Effector memory CD4-positive, alpha-beta T cell (primary cell): ENCODE measurements around the gene APBB1IP.
A peak's percentile ranks its signal among the peaks of the same experiment; 100 is the strongest.
"Not testable (repeated sequence)": the region's sequence is repeated elsewhere in the genome, so short reads cannot be mapped to it uniquely, and the experiment has no call there.

Source experiments
- DNase-seq, 3 donors: peaks; one replicate each; pipeline ENCODE4 v3.0.0-alpha.2; 2020
- H3K27ac ChIP-seq: 2 replicates; pipeline ENCODE4 v1.7.0; 2013; ENCODE audit warnings: mild to moderate bottlenecking, low read length, moderate library complexity; ENCODE audit not compliant: insufficient read depth, poor library complexity, severe bottlenecking
- H3K27me3 ChIP-seq: replicated peaks from 2 replicates; pipeline ENCODE4 v1.7.0; 2013; ENCODE audit warnings: mild to moderate bottlenecking, low read length; ENCODE audit not compliant: insufficient read depth, control insufficient read depth, poor library complexity, severe bottlenecking
- H3K36me3 ChIP-seq: 2 replicates; pipeline ENCODE4 v1.7.0; 2013; ENCODE audit warnings: mild to moderate bottlenecking, low read length, moderate library complexity; ENCODE audit not compliant: control insufficient read depth, insufficient read depth
- H3K4me1 ChIP-seq: 2 replicates; pipeline ENCODE4 v1.7.0; 2013; ENCODE audit warnings: low read length, mild to moderate bottlenecking; ENCODE audit not compliant: control insufficient read depth, insufficient read depth, poor library complexity, severe bottlenecking
- H3K4me3 ChIP-seq: 2 replicates; pipeline ENCODE4 v1.7.0; 2013; ENCODE audit warnings: low read length, low read depth, mild to moderate bottlenecking; ENCODE audit not compliant: insufficient read depth, poor library complexity, severe bottlenecking
- H3K9me3 ChIP-seq: 2 replicates; pipeline ENCODE4 v1.7.0; 2013; ENCODE audit warnings: mild to moderate bottlenecking, low read length, moderate library complexity; ENCODE audit not compliant: control insufficient read depth

Gene APBB1IP

DNA sequence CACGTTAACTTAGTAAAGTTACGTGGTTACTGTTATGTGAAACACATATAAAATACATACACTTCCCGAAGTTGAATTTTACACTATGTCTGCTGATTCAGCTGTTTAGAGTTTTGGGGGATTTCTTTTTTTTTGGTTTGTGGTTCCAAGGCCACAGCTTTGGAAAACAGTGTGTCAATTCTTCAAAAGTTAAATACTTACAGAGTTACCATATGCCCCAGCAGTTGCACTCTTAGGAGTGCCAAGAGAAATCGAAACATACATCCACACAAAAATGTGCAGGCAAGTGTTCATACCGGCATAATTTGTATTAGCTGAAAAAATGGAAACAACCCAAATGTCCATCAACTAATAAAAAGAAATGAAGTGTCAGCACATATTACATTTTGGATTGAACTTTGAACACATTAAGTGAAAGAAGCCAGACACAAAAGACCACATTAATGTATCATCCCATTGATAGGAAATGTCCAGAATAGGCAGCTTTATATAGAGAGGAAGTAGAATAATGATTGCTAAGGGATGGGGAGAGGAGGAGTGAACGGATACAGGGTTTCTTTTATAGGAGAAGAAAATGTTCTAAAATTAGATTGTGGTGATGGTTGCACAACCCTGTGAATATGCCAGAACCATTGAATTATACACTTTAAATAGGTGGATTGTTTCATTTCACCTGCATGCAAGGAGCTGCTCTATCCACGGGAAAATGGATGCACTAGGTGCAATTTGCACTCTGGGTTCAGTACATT is 17.6 kb downstream of the APBB1IP start:
- Histone ChIP-seq H3K4me1 (peaks cover 43% of the 10 kb centered on the region), H3K4me3 (no peak overlapping the region), H3K9me3 (no peaks in the 10 kb centered on the region), H3K27me3 (no peaks in the 10 kb centered on the region), H3K36me3 (no peaks in the 10 kb centered on the region), H3K27ac (no peak overlapping the region)
- no peak for DNase-seq

DNA sequence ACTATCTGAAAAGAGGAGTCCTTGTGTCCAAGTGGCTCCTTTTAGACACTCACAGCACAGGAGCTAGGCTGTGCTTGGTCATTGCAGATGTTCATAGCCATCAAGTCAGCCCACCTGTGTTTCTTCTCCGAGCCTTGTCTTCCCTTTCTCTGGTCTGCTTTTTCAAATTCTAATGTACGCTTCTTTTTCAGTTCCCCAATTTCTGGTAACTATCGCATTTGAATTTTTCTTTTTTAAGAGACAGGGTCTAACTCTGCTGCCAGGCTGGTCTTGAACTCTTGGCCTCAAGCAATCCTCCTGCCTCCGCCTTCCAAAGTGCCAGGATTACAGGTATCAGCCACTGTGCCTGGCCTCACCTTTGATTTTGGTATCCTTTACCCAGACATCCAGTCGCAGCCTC is 18.9 kb downstream of the APBB1IP start:
- Histone ChIP-seq H3K27ac (peak overlapping the region; percentile 7), H3K4me3 (no peak overlapping the region), H3K4me1 (peaks cover 34% of the 10 kb centered on the region), H3K36me3 (no peaks in the 10 kb centered on the region), H3K9me3 (no peaks in the 10 kb centered on the region), H3K27me3 (no peaks in the 10 kb centered on the region)
- DNase-seq, result no peak

DNA sequence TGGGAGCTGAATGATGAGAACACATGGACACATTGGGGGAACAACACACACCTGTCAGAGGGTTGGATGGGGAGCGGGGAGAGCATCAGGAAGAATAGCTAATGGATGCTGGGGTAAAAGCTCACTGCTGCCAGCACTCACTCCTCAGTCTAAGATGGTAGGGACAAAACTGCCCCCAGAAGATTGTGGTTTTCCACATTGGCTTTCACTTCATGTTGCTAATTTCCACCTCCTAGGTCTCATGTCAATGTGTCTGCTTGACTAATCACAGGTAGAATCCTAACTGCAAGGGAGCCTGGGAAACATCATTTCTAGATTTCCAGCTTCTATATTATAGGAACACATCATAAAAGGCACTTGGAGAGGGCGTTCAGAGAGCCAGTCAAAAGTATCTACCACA is 22.6 kb downstream of the APBB1IP start:
- Histone ChIP-seq H3K27me3 (no peaks in the 10 kb centered on the region), H3K4me3 (no peak overlapping the region), H3K4me1 (peaks cover 17% of the 10 kb centered on the region), H3K9me3 (no peaks in the 10 kb centered on the region), H3K27ac (no peak overlapping the region), H3K36me3 (peaks cover 2% of the 10 kb centered on the region)
- DNase-seq, result no peak

- peaks cover 11% of the 10 kb centered on the region for H3K4me1 ChIP-seq
- no peak for DNase-seq
Measured at GRCh38 chr10:26463986-26464385, 25.8 kb downstream of the APBB1IP start.

DNA sequence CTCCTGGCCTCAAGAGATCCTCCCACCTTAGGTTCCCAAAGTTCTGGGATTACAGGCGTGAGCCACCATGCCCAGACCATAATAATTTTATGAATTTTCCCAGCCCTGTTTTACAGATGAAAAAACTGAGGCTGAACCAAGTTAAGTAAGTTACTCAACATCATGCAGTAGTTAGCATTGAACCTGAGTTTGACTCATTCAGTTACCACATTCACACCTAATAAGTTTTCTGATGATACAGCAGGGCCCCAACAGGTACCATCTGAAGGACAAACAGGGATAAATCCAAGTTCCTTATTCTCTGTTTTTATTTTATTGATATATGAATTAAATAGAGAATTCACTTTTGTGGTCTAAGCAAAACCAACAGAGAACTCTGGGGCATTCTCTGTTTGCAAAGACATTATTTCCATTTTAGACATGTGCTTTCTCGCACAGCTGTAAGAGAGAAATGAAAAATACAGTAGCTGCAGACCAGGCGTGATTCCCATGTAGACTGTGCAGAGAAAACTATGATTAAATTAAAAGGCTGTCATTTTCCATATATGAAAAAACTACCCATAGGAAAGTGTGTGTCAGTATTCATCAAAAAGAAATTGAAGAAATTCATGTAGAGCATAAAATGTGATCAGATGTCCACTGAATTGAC is 26.6 kb downstream of the APBB1IP start:
- no peak overlapping the region for H3K4me3 ChIP-seq
- H3K27ac ChIP-seq, result no peak overlapping the region
- H3K4me1 ChIP-seq, result peaks cover 17% of the 10 kb centered on the region
- no peak for DNase-seq
- no peaks in the 10 kb centered on the region for H3K27me3 ChIP-seq
- H3K9me3 ChIP-seq, result no peaks in the 10 kb centered on the region
- peaks cover 9% of the 10 kb centered on the region for H3K36me3 ChIP-seq

More at GRCh38 chr10:26463986-26464385, 25.8 kb downstream of the APBB1IP start:
- Histone ChIP-seq H3K27me3 (no peaks in the 10 kb centered on the region), H3K9me3 (no peaks in the 10 kb centered on the region), H3K27ac (no peak overlapping the region), H3K36me3 (peaks cover 9% of the 10 kb centered on the region), H3K4me3 (no peak overlapping the region)

- H3K36me3 ChIP-seq, H3K27me3 ChIP-seq, H3K27ac ChIP-seq, H3K4me3 ChIP-seq, DNase-seq, H3K9me3 ChIP-seq: not testable (repeated sequence)
- H3K4me1 ChIP-seq, result peaks cover 24% of the 10 kb centered on the region
Measured at GRCh38 chr10:26466531-26466930, 28.4 kb downstream of the APBB1IP start.

DNA sequence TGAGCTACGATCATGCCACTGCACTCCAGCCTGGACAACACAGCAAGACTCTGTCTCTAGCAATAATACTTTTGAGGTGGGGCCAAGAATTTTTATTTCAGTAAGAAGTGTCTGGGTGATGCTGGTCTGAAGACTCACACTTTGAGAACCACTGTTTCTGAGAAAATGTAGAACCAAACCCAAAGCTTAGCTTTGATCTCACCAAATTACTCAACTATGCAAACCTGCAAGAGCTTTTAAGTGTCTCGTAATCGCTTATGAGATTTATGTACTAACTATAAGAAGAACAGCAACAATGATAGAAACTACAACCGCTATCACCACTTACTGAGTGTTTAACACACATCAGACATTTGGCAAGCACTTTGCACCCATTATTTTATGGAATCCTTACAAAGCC is 29.5 kb downstream of the APBB1IP start:
- no peaks in the 10 kb centered on the region for H3K9me3 ChIP-seq
- H3K36me3 ChIP-seq, result peaks cover 9% of the 10 kb centered on the region
- DNase-seq, result no peak
- peak overlapping the region; percentile 58 for H3K27ac ChIP-seq
- no peak overlapping the region for H3K4me3 ChIP-seq
- H3K4me1 ChIP-seq, result peaks cover 24% of the 10 kb centered on the region
- H3K27me3 ChIP-seq, result no peaks in the 10 kb centered on the region

- Histone ChIP-seq H3K4me1 (peaks cover 25% of the 10 kb centered on the region), H3K27me3 (no peaks in the 10 kb centered on the region)
- DNase-seq, result no peak
Measured at GRCh38 chr10:26468291-26468690, 30.1 kb downstream of the APBB1IP start.

GRCh38 chr10:26468700-26469099 is 30.6 kb downstream of the APBB1IP start:
- Histone ChIP-seq H3K36me3 (peaks cover 9% of the 10 kb centered on the region), H3K4me1 (peaks cover 29% of the 10 kb centered on the region), H3K9me3 (no peaks in the 10 kb centered on the region), H3K27ac (peak overlapping the region; percentile 58), H3K4me3 (peak overlapping the region; percentile 1), H3K27me3 (no peaks in the 10 kb centered on the region)
- DNase-seq, result peak; percentile 26 to 47 (median 29)

More at GRCh38 chr10:26468291-26468690, 30.1 kb downstream of the APBB1IP start:
- no peaks in the 10 kb centered on the region for H3K9me3 ChIP-seq
- peak overlapping the region; percentile 1 for H3K4me3 ChIP-seq
- H3K27ac ChIP-seq, result peak overlapping the region; percentile 58
- H3K36me3 ChIP-seq, result peaks cover 9% of the 10 kb centered on the region

- Histone ChIP-seq H3K36me3 (no peaks in the 10 kb centered on the region), H3K4me1 (peaks cover 50% of the 10 kb centered on the region), H3K27ac (no peak overlapping the region), H3K27me3 (no peaks in the 10 kb centered on the region), H3K4me3 (no peak overlapping the region), H3K9me3 (no peaks in the 10 kb centered on the region)
- no peak for DNase-seq
Measured at GRCh38 chr10:26472492-26472778, 34.3 kb downstream of the APBB1IP start.
